ENCODE results near the gene TPRA1.

TPRA1 gene

GRCh38 chr3:127590593-127591465 is at the start of gene TPRA1:
Gene TPRA1, minus strand, starts transcription at chr3:127590733. Its CDS starts 10,587 bp downstream, at chr3:127580146.
- DNase-seq, result peak; percentile 78 to 85

DNA sequence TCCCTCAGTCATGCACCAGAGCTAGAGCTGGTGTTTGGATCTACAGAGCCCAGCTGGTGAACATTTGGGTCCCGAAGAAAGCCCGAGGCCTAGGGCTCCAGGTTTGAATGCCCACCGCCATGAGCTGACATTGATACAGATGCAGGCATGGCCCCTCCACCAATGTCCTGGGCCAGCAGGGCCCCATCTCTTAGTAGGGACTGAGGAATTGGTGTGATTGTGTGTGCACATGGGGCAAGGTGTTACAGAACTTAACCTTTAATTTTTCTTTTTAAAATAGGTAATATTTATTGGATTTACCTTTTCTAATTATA is 49.5 kb upstream of the TPRA1 start:
- no peak for DNase-seq

GRCh38 chr3:127639173-127640041 is 48.9 kb upstream of the TPRA1 start:
- no peak for DNase-seq

GRCh38 chr3:127637971-127638370 is 47.4 kb upstream of the TPRA1 start:
- no peak for DNase-seq

DNA sequence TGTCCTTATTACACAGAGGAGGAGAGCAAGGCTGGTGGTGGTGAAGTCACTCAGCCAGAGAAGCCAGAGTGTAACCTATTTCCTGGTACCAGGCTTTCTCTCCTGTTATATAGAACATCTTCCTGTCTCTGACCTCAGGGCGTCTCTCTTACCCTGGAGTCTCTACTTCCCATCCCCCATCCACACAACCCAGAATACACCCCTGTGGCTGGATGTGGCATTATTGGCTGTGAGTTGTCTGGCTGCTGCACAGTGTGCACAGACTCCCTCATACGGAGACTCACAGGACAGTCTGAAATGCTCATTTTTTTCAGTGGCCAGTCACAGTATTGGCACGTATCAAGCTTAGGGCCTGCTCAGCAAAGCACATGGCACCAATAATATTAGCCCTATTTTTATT is 47.0 kb upstream of the TPRA1 start:
- peak in 1 of 2 experiments; percentile 6 for DNase-seq

- no peak for DNase-seq
These were observed 44.1 kb upstream of the TPRA1 start for GRCh38 chr3:127634653-127635052.

- DNase-seq, result no peak
These were observed 41.7 kb upstream of the TPRA1 start for GRCh38 chr3:127632035-127632820.

- DNase-seq, result no peak
These were observed 40.5 kb upstream of the TPRA1 start for GRCh38 chr3:127630811-127631714.

GRCh38 chr3:127629467-127630403 is 39.2 kb upstream of the TPRA1 start:
- DNase-seq, result peak; percentile 22 to 25

- peak in 1 of 2 experiments; percentile 28 for DNase-seq
These were observed 38.4 kb upstream of the TPRA1 start, which contains the start of gene PODXL2 for GRCh38 chr3:127628788-127629466. Gene PODXL2, plus strand, starts transcription at chr3:127629185. Its CDS starts 35 bp downstream, at chr3:127629220.

DNA sequence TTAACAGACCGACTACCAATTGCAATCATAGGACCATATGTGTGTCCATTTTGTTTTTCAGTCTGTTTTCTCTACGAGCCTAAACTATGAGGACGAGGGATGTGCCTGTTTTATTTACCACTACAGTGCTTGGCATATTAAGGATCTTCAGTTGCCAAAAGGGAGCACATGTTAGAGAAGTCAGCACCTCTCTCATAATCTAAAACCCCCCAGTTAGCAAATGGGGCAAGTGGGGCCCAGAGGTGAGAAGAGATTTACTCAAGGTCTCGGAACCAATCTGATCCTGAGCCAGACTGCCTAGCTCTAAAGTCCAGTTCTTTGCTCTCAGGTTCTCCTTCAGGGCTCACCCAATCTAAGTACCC is 37.9 kb upstream of the TPRA1 start:
- no peak for DNase-seq

- no peak for DNase-seq
These were observed 35.3 kb upstream of the TPRA1 start for GRCh38 chr3:127625821-127626220.

DNA sequence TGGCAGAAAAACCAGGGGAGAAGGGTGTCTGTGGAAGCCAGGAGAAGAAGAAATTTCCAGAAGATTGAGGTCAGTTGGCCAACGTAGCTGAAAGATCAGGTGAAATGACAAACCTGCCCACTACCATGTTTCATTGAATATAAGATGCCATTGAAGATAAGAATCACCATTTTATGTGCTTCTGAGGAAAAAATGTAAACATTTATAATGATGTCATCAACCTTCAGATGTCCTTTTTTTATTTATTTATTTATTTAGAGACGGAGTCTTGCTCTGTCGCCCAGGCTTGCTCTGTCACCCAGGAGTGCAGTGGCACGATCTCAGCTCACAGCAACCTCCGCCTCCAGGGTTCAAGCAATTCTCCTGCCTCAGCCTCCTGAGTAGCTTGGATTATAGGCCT is 33.5 kb upstream of the TPRA1 start:
- no peak for DNase-seq

DNA sequence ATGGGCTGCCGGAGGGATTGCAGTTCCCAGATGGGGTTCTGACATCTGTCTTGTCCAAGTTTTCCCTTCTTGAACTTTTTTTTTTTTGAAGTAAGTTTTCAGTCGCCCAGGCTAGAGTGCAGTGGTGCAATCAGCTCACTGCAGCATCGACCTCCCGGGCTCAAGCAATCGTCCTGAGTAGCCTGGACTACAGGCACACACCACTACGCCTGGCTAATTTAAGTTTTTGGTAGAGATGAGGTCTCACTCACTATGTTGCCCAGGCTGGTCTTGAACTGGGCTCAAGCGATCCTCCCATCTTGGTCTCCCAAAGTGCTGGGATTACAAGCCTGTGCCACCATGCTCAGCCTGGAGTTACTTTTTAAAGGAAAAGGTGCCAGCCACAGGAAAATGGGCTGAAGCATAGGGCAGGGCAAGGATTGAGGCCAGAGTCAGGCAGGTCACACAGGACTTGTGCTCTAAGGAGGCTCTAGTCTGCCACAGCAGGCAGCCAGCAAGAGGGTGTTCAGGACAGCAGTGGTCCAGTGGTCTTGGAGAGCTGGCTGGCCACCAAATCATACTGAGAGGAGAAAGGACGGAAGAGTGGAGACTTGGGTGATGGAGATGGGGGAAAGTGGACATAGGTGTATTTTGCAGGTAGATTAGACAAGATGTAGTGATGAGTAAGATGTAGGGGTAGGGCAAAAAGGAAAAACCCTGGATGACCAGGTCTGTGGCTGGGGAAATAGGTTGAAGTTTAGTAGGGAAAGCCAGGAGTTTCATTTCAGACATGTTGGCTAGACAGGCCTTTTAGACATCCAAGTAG is 32.4 kb upstream of the TPRA1 start:
- DNase-seq, result no peak

- no peak for DNase-seq
These were observed 31.5 kb upstream of the TPRA1 start for GRCh38 chr3:127622031-127622430.

DNA sequence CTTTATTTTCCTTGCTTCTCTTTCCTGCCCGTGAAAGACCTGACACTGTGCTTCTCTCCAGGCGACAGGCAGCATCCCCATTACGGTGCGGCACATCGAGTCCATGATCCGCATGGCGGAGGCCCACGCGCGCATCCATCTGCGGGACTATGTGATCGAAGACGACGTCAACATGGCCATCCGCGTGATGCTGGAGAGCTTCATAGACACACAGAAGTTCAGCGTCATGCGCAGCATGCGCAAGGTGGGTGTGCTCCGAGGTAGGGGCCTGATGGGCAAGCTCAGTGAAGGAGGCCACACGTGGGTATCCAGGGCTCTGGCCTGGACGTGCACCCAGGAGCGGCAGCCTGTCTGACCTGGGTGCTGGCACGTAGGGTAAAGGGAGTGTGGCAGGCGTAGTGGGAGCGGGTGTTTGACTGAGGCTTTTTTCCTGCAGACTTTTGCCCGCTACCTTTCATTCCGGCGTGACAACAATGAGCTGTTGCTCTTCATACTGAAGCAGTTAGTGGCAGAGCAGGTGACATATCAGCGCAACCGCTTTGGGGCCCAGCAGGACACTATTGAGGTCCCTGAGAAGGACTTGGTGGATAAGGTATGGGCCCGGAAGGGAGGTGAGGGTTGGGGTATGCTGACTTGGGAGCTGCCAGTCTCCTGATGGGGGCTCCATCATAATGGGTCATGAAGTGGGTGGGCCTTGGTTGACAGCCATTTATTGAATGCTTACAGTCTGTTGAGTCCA is 30.3 kb upstream of the TPRA1 start:
- DNase-seq, result no peak

- DNase-seq, result no peak
These were observed 28.4 kb upstream of the TPRA1 start for GRCh38 chr3:127618891-127619290.

GRCh38 chr3:127616836-127617605 is 26.5 kb upstream of the TPRA1 start:
- no peak for DNase-seq
